HG03135 (cell line): ENCODE data around the gene OMA1.
"Not testable (repeated sequence)": the region's sequence is repeated elsewhere in the genome, so short reads cannot be mapped to it uniquely, and the experiment has no call there.

Experiments used
- ATAC-seq: cut with Tn5 transposase; IDR thresholded peaks from one replicate; pipeline ENCODE4 v1.9.1; 2021; ENCODE audit warnings: mild to moderate bottlenecking, moderate library complexity; ENCODE audit not compliant: unreplicated experiment

OMA1 gene

DNA sequence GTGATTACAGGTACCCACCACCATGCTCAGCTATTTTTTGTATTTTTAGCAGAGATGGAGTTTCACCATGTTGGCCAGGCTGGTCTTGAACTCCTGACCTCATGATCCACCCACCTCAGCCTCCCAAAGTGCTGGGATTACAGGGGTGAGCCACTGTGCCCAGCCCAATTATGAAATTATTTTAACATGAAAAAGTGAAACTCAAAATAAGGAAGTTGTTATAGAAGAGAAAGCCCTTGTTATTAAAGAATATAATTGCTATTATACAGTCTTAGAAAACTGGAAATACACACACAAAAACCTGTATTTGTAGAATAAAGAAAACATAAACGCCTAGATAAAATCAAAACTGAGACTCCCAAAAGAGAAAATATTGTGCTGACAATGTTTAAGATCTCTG lies 14.7 kb downstream of the OMA1 start:
- ATAC-seq, result not testable (repeated sequence)

DNA sequence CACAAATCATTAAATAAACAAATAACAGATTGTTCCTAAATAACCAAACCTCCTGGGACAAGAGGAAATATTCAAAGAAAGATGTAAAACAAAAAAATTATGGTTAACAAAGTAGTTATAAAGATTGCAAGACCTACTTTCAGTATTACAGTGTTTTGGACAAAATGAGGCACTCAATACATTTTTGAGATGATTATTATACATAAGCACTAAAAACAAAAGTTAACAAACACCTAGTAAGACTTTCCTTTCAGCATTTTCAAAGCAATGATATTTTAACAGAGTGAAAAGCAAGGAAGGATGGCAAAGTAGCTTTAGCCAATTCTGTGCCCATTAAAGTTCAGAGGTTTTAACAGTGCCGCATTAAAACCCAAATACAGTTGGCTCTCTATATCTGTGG lies 17.2 kb downstream of the OMA1 start:
- ATAC-seq, result no peak

DNA sequence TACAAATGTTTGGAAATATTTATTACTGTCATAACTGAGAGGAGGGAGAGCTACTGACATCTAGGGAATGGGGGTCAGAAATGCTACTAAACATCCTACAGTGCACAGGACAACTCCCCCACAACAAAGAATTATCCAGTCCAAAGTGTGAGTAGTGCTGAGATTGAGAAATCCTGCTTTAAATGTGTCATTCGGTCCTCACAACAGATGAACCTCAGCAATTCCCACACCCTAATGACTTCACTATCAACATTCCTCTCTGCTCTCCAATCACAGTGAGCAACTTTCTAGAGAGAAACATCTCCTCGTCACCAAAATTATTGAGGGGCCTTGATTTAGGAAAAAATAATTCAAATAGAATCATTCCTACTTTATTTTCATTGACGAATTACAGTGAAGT lies 18.0 kb downstream of the OMA1 start:
- ATAC-seq, result no peak

DNA sequence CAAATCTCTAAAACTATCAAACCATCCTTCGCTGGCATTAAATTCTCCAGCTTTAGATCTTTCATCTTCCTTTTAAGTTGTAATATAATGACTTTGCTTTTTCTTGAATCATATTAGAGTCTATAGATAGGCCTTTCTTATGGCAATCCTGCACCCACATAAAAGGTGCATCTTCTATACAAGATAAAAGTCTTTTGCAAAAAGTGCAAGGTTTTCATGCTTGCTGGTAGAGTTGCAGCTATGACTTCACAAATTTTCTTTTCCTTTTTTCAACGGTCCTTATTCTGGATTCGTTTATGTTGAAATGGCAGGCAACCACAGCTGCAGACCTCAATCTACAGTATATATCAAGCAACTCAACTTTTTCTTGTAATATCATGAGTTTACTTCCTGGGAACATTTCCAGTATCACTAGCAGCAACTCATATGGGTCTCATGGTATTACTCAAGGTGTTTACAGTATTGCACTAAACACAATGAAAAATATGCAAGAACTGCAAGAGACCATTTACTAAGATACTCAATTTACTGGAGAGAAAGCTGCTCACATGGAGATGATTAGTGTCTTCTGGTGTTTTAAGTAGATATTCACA lies 22.1 kb downstream of the OMA1 start:
- no peak for ATAC-seq

DNA sequence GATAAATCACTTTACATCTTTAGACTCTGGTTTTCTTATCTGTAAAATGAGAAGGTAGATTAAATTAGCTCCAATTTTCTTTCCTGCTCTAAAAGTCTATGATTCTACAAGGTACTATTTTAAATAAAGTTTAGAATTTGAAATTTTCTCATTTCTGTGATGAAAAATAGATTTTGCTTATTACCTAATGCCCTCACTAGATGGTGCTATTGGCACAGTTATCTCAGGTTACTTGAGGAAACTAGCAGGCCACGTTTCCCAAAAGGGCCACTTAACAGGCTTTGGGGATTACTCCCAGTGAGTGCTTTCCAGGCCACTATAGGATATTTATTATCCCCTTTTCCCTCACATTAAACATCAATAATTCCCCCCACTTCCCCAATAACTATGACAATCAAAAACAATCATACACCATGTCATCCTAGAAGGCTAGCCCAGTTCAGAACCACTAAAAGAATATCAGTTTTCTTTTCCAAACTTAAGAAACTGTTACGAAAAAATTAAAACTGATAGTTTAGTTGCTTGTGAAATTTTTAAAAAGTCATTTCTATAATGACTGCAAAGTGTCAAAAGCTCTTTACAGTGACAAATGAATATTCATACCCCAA lies 30.6 kb downstream of the OMA1 start:
- ATAC-seq, result no peak

DNA sequence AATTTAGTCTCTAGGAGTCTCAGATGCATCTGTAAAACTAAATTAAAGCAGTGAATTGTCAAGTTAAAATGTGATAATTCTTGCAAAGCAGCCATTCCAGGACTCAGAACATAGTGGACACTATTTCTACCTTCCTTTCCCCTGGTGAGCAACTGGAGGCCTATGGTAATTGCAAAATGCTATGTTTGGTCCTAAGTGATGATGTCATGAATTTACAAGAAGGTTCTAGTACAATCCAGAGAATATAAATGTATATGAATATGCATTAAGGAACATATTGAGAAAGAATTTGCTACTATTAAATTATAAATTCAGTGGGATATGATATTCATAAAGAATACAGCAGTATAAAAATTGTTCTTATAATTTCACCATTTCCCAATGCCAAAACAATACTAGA lies 32.6 kb downstream of the OMA1 start:
- no peak for ATAC-seq

DNA sequence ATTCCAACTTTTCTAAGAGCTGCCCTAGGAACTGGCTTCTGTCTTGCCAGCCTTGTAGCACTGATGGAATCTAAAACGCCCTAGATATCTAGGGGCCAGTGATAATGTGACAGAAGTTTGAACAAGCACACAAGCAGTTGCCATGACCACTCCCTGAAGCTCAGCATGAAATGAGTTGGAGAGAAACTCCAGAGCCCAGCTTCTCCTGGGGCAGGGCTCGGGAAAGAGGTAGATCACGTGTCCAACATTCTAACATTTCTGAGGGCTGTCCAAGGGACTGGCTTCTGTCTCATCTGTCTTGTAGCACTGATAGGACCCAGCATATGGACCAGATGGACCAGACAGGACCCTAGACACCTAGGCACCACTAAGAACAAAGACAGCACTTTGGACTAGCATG lies 37.9 kb downstream of the OMA1 start:
- ATAC-seq, result no peak

DNA sequence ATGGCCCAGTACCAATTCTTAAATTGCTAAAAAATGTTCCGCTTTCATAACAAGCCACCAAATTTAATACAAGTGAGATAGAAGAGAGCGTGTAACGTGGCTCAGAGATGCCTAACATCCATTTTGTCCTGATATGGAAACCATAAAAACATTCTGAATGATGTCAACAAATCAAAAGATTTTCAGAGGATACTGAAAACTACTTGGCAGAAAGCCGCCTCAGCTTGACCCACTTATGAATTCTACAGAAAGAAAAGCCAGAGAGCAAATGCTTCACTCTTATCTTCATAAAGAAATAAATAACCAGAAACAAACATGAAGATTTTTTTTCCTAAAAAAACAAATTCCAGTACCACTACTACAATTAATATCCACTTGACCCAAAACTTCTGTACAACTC lies 41.2 kb downstream of the OMA1 start:
- no peak for ATAC-seq

DNA sequence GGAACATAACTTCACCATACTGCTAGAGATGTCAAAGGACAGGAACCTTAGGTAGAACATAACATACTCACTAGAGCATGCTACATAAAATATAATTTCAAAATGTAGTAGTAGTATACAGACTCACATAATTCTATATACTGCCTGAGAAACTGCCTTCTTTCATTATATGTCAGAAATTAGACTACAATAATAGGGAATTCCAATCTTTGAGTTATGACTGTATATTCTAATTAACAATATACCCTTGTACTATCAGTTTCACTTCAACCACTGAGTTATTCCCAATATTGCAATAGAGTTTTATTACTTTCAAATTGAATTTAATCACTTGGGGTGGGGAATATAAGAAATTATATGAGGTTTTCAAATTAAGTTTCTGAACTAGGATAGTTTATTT lies 44.0 kb downstream of the OMA1 start:
- ATAC-seq, result no peak

DNA sequence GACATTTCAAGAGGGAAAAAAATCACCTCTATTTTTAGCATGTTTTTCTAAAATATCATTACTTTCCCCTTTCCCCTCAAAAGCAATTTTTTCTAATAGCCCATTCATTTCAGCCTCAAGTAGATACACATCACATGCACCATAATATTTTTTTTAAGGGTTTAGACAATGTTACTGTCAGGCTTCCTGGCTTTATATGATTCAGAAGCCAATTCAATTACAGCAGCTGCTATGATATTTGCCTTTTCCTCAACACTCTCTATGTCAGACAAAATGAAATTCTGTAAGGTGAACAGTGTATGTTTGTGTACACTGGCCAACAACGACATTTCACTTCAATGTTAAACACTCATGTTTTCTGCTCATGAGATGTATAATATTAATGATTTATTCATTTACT lies 46.5 kb downstream of the OMA1 start:
- no peak for ATAC-seq

DNA sequence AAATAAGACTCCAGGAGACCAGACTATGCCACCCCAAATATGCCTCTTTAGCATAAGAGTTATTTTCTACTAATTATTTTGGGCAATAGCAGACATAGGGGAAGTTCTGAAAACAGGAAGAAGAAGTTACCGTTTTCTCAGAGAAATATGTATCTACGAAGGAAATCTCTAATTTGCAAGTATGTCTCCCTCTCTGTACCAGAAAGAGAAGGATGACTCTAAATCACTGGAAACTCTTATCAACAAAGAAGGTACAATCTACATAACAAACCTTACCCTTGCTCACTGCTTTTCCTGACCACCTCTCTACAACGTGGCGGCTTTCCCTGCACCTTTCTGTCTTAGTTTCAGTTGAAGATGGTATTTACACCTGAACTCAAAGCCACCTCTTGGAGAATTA lies 49.0 kb downstream of the OMA1 start:
- no peak for ATAC-seq

DNA sequence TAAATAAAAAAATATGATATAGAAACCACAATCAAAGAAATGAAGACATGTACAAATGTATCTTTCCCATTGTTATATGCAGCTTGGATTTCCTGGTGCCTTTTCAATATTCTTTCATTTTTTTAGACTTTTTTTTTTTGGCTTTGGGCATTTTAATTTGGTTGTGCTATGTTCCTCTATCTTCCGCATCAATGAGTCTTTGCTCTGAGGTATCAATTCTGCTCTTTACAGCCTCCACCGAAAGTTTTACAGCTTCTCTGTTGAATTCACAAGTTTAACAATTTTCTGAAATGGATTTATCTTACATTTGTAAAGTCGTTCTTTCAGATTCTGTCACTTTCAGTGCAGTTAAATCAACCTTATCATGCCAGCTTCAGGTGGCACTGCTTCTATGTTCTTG lies 50.5 kb downstream of the OMA1 start:
- ATAC-seq, result no peak

DNA sequence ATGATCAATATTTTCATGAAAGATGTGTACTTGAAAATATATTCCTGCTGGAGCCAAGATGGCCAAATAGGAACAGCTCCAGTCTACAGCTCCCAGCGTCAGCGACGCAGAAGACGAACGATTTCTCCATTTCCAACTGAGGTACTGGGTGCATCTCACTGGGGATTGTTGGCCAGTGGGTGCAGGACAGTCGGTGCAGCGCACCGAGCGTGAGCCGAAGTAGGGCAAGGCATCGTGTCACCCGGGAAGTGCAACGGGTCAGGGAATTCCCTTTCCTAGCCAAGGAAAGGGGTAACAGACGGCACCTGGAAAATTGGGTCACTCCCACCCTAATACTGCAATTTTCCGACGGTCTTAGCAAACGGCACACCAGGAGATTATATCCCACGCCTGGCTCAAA lies 57.6 kb downstream of the OMA1 start:
- not testable (repeated sequence) for ATAC-seq

DNA sequence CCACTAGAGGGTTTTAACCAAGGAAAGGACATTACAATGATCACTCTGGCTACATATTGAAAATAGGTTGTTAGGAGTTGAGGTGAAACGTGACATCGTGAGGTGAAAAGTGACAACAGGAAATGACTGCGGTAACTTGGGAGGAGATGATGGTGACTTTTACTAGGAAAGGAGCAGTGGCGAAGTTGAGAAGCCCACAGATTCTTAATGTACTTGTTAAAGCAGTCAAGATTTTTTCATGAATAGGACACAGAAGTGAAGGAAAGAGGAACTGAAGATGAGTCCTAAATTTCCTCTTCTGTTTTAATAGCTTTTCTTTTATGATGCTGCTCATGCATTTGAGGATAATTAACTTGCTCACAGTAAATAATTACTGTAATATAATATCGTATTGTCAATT lies 59.5 kb downstream of the OMA1 start:
- ATAC-seq, result no peak

DNA sequence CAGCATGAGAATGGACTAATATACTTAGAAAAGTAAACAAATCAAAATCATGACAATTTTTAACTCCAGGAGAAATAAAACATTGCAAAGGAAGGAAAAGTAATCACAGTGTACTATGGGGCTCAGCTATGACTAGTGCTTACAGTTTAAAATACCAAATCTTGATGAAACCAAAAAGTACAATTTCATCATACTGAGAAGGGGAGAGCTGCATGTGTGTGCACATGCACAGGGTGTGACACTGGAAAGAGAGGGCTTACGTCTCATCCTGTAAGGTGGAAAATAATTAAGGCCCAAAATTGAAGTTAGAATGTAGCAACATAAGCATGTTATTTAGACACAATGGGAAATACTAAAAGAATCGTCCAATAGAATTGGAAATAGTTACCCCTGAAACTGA lies 64.6 kb downstream of the OMA1 start:
- no peak for ATAC-seq

DNA sequence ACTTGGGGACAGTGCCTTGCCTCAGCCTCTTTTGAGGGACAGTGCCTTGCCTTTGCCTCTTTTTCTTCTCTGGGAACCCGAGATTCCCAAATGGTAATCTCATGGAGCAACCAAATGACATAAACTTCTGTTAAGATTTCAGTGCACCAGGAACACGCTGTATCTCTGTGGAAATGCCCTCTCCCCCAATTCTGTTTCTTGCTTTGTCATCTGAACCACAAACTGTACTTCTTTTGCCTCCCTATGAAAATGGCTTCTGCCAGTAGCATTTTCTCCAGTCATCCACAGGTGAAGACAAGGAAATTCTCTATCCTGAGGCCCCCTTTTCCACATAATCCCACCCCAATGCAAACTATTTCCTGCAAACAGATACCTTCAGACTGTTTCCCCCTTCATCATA lies 66.3 kb downstream of the OMA1 start:
- ATAC-seq, result no peak

DNA sequence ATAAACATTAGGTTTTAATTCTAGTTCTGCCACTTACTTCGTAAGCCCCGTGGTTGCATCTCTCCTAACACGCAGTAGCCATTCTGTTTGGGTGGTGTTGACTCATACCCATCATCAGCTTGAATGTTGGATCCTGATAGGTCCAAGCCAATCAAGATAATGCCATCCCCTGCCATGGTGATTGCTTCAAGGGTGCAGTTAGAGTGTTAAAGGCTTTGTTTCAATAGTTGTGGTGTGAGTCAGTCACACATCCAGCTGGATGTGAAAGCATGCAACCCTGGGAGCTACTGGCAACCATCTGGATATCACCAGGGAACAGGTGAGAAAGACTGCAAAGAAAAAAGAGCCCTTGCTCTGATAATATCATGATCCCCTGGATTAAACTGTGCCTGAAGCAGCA lies 69.1 kb downstream of the OMA1 start:
- no peak for ATAC-seq

DNA sequence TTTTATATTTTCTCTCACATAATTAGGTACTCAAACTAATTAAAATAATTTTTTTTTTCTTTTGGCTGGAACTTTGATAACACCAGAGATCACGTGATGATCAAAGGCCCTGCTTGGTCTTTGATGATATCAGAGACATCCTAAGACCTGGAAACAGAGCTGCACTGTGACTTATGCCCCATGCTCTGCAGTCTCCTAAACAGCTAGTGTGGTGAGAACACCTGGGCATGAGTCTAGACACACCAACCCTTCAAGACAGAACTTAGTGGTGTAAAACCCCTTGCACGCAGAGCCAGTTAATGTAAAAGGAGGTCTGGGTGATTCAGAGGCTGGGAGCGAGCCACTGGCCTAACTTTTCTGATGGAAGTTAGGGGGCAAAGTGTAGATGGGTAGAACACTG lies 70.3 kb downstream of the OMA1 start:
- no peak for ATAC-seq

DNA sequence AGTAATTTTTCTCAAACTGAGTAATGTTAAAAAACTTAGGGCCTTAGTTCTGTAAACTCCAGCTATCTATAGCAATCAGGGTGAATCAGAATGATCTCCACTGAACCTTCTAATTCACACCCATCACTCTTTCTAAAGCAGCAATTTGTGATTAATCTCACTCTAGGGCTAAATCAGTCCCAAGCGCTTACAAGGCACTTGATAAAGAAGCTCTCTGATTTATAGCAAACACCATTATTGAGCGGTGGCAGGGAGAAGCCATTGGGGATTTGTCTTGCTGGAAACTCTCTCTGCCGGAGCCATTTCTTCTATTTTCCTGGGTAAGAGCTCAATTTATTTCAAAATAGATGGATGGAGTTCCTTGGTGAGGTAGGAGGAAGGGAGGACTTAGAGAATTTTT lies 77.0 kb downstream of the OMA1 start:
- ATAC-seq, result no peak

DNA sequence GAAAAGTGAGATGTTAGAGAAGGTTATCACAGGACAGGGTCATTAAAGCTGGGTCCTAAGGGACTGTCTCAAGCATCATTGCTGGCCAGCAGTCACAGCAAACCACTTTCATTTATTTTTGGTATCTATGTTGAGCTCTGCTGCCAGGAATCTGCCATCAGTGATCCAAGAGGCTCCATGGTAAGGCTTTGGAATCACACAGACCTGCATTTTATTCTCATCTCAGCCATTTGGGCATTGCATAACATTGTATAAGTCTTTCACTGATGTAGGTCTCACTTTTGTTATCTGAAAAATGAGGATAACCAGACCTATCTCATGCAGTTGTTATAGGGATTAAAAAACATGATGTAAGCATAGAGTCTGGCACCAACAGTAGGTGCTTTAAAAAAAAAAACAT lies 77.5 kb downstream of the OMA1 start:
- no peak for ATAC-seq

DNA sequence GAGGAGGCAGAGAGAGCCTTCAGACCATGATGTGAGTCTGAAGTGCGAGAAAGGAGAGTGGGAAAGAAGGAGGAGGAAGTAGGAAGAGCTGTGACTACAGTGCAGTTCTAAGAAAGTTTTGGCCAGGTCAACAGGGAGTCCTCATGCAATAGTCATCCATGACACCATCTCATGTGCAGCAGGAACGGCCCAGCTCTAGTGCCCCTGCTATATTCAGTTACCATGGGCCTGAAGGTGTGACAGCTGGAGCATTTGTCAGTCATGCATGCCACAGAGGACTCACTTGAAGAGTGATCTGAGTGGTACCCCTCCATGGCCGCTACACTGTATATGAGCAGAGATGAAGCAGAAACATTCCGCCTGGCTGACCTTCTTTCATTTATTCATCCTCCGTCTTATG lies 77.9 kb downstream of the OMA1 start:
- no peak for ATAC-seq

DNA sequence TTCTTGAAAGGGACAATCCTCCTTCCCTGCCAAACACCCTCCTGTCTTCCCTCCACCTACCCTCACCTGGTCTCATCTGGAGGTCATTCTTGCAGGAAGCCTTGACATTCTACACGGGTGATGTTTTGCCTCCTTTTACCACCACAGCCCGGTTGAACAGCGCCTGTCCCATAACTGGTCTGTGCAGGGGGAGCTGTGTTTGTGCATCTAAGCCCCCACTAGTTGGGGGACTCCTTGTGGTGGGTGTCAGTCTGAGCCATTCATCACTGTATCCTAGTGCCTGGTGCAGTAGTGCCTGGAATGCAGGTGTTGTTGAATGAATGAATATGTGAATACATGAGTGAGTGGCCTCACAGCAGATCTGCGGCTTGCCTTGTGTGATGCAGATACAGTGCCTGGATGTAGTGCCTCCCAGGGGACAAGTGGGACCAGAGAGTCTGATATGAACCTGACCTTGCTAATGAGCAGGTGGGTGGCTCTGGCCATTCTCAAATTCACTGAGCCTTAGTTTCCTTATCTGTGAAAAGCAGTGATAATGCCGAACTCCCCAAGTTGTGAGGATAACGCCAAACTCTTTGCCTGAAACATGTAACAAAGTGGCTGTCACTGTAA lies 79.8 kb downstream of the OMA1 start:
- ATAC-seq, result no peak
